Upper lobe of left lung (tissue), 6 donors: ENCODE results near the gene SLC6A15. TPM values are rescaled to one million over a fixed set of nuclear protein-coding genes. Genes with fewer than 3 reads are reported as not detected.

Experiments used
- ATAC-seq, 2 donors: fragments of 200-7000 bp; cut with Tn5 transposase; one replicate each; pipeline ENCODE4 v1.9.1; 2022; ENCODE audit warnings: mild to moderate bottlenecking in 2 of 2, moderate library complexity in 2 of 2; ENCODE audit not compliant: low FRiP score in 2 of 2
- DNase-seq, 2 donors: peaks; one replicate each; pipeline ENCODE4 v3.0.0-alpha.2; 2019 to 2020
- H3K27ac ChIP-seq, 4 donors: fragments of 200-600 bp; sonication (generic); one replicate each; pipeline ENCODE4 v1.5.1; 2016 to 2019
- H3K27me3 ChIP-seq, 4 donors: fragments of 200-600 bp; sonication (generic); one replicate each; pipeline ENCODE4 v1.5.1; 2017 to 2019
- H3K36me3 ChIP-seq, 4 donors: fragments of 200-600 bp; sonication (generic); one replicate each; pipeline ENCODE4 v1.5.1; 2016 to 2019
- H3K4me1 ChIP-seq, 4 donors: fragments of 200-600 bp; sonication (generic); one replicate each; pipeline ENCODE4 v1.5.1; 2018 to 2019
- H3K4me3 ChIP-seq, 4 donors: fragments of 200-600 bp; sonication (generic); one replicate each; pipeline ENCODE4 v1.5.1; 2017 to 2019; ENCODE audit warnings: mild to moderate bottlenecking in 2 of 4, moderate library complexity in 1 of 4
- H3K9me3 ChIP-seq, 4 donors: fragments of 200-600 bp; sonication (generic); one replicate each; pipeline ENCODE4 v1.5.1; 2018 to 2019
- CTCF ChIP-seq, 6 experiments: fragments of 450-650 bp in 4 of 6; fragments of 200-600 bp in 2 of 6; sonication (generic) in 2 of 6; IDR thresholded peaks; one replicate each; pipeline ENCODE4 v1.5.1; 2016 to 2019; ENCODE audit warnings: antibody characterized with exemption in 6 of 6
- EP300 ChIP-seq, 4 donors: sonication (generic); formaldehyde crosslinking; IDR thresholded peaks; one replicate each; pipeline ENCODE4 v1.5.1; 2017; ENCODE audit warnings: antibody characterized with exemption in 4 of 4, control low read depth in 2 of 4
- POLR2A ChIP-seq, 4 donors: fragments of 450-650 bp; IDR thresholded peaks; one replicate each; pipeline ENCODE4 v1.5.1; 2016 to 2017; ENCODE audit warnings: antibody characterized with exemption in 4 of 4, mild to moderate bottlenecking in 2 of 4
- POLR2AphosphoS5 ChIP-seq, 2 donors: sonication (generic); formaldehyde crosslinking; IDR thresholded peaks; one replicate each; pipeline ENCODE4 v1.5.1; 2017; ENCODE audit warnings: antibody characterized with exemption in 2 of 2
- WGBS, 2 donors: methylation state at CpG; one replicate each; pipeline ENCODE4 v1.1.5; 2017 to 2018; 5-methylcytosine and 5-hydroxymethylcytosine counted together
- total RNA-seq, 6 donors: library from RNA; depleted of rRNA in 4 of 6; stranded (reverse); fragments of >200 nt in 4 of 6; gene quantifications; one replicate each; pipeline versions ENCODE4 v1.1.0 to v1.2.1, GENCODE V29; 2016 to 2021
- donor health status: DM: no; HTN: no; CAD: no; lungs with moderate emphysema.
- donor health status: DM: no; HTN: yes; CAD: no; lungs with severe emphysema.

Gene SLC6A15
- total RNA-seq, 6 donors from 2014 or later = 0.30 to 0.69 (median 0.44) TPM; not detected in 3

- Histone ChIP-seq H3K4me3 (peak overlapping the region in 3 of 4 donors; percentile 33 to 47 (median 44)), H3K36me3 (no peaks in the 10 kb centered on the region), H3K27me3 (peaks cover 0 to 14% (median 1%) of the 10 kb centered on the region in 4 donors), H3K27ac (no peak overlapping the region), H3K9me3 (no peaks in the 10 kb centered on the region), H3K4me1 (peaks cover 12 to 26% (median 20%) of the 10 kb centered on the region in 4 donors)
- peak; percentile 65 to 80 for ATAC-seq
- WGBS, 2 donors = 2 to 4% methylated on average over 42 to 48 of the region's 48 CpGs
- TF ChIP-seq POLR2A (IDR thresholded peaks at IDR 0.05) (no peak), POLR2AphosphoS5 (IDR thresholded peaks at IDR 0.05) (no peak), EP300 (IDR thresholded peaks at IDR 0.05) (no peak), CTCF (IDR thresholded peaks at IDR 0.05) (no peak)
- peak; percentile 36 to 77 for DNase-seq
Measured at GRCh38 chr12:84911271-84912197, 1.1 kb downstream of the SLC6A15 start.

GRCh38 chr12:84910549-84911241 lies 1.9 kb downstream of the SLC6A15 start:
- 15 to 16% methylated on average over 15 to 21 of the region's 21 CpGs for WGBS, 2 donors
- H3K9me3 ChIP-seq = no peaks in the 10 kb centered on the region
- TF ChIP-seq POLR2AphosphoS5 (IDR thresholded peaks at IDR 0.05) (no peak), POLR2A (IDR thresholded peaks at IDR 0.05) (no peak), CTCF (IDR thresholded peaks at IDR 0.05) (no peak), EP300 (IDR thresholded peaks at IDR 0.05) (no peak)
- ATAC-seq = peak in 1 of 2 donors; percentile 7
- H3K4me3 ChIP-seq = peak overlapping the region in 3 of 4 donors; percentile 33 to 47 (median 44)
- no peak overlapping the region for H3K27ac ChIP-seq
- peaks cover 12 to 26% (median 20%) of the 10 kb centered on the region in 4 donors for H3K4me1 ChIP-seq
- H3K27me3 ChIP-seq = peaks cover 0 to 14% (median 1%) of the 10 kb centered on the region in 4 donors
- no peak for DNase-seq
- H3K36me3 ChIP-seq = no peaks in the 10 kb centered on the region

GRCh38 chr12:84904051-84904450 lies 8.5 kb downstream of the SLC6A15 start:
- H3K27me3 ChIP-seq = no peaks in the 10 kb centered on the region
- no peaks in the 10 kb centered on the region for H3K36me3 ChIP-seq
- DNase-seq (no peak), ATAC-seq (no peak)
- H3K4me3 ChIP-seq = no peak overlapping the region
- 0 to 8% methylated on average over 1 of the region's 2 CpGs for WGBS, 2 donors
- no peaks in the 10 kb centered on the region for H3K4me1 ChIP-seq
- TF ChIP-seq POLR2A (IDR thresholded peaks at IDR 0.05) (no peak), EP300 (IDR thresholded peaks at IDR 0.05) (no peak), CTCF (IDR thresholded peaks at IDR 0.05) (no peak), POLR2AphosphoS5 (IDR thresholded peaks at IDR 0.05) (no peak)
- H3K27ac ChIP-seq = no peak overlapping the region
- no peaks in the 10 kb centered on the region for H3K9me3 ChIP-seq

GRCh38 chr12:84891106-84891838 lies 21.3 kb downstream of the SLC6A15 start:
- no peaks in the 10 kb centered on the region for H3K4me1 ChIP-seq
- H3K4me3 ChIP-seq = no peak overlapping the region
- TF ChIP-seq EP300 (IDR thresholded peaks at IDR 0.05) = no peak
- TF ChIP-seq POLR2A (IDR thresholded peaks at IDR 0.05) = no peak
- no peak for TF ChIP-seq CTCF (IDR thresholded peaks at IDR 0.05)
- TF ChIP-seq POLR2AphosphoS5 (IDR thresholded peaks at IDR 0.05) = no peak
- H3K27me3 ChIP-seq = no peaks in the 10 kb centered on the region
- no peak for ATAC-seq
- 54 to 56% methylated on average over 5 of the region's 5 CpGs for WGBS, 2 donors
- DNase-seq = no peak
- H3K9me3 ChIP-seq = no peaks in the 10 kb centered on the region
- H3K36me3 ChIP-seq = no peaks in the 10 kb centered on the region
- no peak overlapping the region for H3K27ac ChIP-seq
